NCI-H345 (cell line): ENCODE data around the gene NPIPB13.
"Not testable (repeated sequence)": the region's sequence is repeated elsewhere in the genome, so short reads cannot be mapped to it uniquely, and the experiment has no call there.

Experiments
- DNase-seq: peaks from one replicate; lab custom pipeline; 2025; lab: John Stamatoyannopoulos, UW

Gene NPIPB13

DNA sequence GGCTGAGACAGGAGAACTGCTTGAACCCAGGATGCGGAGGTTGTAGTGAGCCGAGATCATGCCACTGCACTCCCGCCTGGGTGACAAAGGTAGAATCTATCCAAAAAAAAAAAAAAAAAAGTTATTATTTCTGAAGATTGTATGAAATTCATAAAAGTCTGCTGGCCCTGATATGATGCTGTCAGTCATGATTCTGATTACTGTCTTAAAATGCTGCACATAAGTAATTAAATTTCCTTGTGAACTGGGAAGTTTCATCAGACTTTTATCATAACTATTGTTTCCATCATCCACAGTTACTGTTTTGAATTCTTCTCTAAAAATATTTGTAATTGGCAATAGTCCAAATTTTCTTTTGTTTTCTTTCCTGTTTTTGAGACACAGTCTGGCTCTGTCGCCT lies at the start of gene NPIPB13:
Gene NPIPB13 (minus strand): TSS at position 101 of the 400 bp plus-strand sequence. CDS start 2,906 bp downstream, outside the sequence.
- DNase-seq, result not testable (repeated sequence)

DNA sequence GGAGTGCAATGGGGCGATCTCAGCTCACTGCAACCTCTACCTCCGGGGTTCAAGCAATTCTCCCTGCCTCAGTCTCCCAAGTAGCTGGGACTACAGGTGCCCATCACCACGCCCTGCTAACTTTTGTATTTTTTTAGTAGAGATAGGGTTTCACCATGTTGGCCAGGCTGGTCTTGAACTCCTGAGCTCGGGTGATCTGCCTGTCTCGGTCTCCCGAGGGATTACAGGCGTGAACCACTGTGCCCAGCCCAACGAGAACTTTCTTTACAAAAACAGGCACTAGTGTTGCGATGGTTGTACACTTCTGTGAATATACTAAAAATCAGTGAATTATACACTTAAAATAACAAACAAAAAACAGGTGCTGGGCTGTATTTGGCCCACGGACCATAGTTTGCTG lies 34.1 kb upstream of the NPIPB13 start:
- not testable (repeated sequence) for DNase-seq

DNA sequence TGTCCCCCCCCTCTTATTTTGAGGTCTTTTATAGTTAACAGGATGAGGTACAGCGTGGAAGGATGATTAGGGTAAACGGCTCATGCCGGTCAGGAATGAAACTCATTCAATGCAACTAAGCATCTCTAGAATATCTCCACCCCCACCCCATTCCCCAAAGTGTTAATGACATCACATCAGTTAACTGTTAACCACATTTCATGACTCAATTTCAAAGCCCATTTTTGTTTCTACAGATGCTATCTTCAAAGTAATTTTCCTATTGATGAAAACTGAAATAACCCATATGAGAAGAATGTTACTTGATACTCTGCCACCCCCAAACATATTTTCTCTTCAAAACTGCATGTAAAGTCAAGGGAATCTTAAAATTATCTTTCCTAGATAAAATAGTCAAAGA lies 30.2 kb upstream of the NPIPB13 start:
- not testable (repeated sequence) for DNase-seq

DNA sequence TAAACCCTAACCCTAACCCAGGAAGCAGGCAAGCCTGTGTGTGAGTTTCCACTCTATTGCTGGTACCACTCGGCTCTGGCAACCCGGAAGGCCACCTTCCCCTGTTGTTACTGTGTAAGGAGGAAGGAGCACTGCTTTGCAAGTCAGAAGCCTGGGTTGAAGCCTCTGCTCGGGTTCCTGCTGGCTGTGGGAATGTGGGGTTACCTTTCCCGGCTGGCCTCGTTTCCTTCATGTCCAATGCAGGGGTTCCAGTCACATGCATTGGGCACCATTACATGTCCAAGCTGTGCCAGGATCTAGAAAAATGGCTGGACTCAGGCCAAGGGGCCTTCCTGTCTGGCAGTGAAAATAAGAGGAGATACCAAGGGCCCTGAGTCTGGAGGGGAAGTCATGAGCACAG lies 31.2 kb downstream of the NPIPB13 start:
- DNase-seq, result not testable (repeated sequence)

DNA sequence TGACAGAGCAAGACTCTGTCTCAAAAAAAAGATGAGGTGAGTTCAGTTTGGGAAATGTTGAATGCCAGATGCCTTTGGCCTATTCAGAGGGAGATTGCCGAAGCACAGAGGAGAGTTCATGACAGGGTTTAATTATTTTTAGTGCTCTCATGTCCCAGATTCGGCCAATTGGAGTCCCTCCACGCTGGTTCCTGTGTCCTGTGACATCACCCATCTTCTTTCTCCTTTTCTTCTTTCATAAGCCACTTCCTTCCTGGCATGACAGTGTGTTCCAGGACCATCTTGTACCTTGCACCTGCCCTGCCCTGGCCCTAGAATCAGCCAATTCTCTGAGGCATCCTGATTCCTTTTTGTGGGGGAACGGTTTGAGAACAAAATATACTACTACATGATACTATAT lies 36.9 kb downstream of the NPIPB13 start:
- not testable (repeated sequence) for DNase-seq

DNA sequence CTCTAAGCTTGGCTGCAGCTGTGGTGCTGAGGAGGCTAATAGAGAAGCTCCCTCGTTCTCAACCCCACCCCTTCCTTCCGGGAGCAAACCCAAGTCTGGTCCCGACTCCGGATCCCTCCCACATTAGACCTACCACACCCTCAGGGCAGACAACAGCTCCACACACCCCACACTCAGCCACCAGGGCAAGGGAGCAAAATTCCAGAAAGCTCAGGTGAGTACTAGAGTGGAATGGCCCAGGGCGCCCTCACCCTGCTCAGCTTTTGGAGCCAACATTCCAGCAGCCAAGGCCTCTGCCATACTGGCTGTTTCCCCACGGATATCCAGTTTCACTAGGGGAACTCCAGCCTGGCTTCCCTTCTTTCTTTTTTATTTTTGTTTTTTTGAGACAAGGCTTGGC lies 39.2 kb downstream of the NPIPB13 start:
- DNase-seq, result not testable (repeated sequence)

DNA sequence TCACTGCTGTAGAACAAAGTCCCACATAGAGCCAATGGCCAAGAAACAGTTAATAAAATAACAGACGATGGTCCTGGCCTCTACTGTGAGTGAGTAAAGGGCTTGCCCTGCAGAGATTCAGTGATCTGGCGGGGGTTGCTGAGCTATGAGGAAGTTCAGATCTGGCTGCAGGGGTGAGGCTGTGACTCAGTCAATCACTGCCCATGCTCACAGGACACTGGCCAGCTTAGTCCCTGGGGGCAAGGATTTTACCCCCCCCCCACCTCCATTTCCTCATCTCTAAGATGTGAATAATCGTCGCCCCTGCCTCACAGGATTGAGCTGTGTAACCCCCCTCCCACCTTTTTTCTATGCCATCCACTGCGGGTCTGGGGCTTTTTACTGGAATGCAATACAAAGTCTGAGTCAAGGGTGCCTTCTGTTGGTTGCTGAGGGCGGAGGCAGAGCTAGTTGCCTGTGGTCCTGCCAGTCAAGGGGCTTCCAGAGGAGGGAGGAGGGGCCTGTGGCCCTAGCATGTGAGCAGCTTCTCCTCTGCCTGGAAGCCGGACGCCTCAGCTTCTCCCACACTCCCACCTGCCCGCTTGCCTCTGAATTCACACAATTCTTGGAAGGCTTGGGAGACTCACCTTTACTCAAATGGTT lies 41.1 kb downstream of the NPIPB13 start:
- DNase-seq, result not testable (repeated sequence)

DNA sequence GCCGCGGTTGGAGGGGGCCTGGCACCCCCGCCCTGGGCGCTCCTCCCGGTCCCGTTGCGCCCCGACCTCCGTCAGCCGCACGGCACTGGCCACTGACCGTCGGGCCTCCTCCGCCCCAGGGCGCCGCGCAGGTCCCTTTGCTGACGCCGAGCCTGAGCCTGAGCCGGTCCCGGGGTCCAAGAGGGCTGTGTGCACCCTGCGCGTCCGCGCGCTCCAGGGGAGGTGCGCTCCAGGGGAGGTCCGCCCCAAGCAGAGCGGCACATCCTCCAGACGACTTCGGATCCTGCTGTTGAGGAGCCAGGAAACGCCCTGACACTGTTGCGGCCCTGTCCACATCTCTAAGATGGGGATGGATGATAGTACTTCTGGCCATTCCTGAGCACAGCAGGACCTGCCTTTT lies 42.0 kb downstream of the NPIPB13 start:
- not testable (repeated sequence) for DNase-seq

DNA sequence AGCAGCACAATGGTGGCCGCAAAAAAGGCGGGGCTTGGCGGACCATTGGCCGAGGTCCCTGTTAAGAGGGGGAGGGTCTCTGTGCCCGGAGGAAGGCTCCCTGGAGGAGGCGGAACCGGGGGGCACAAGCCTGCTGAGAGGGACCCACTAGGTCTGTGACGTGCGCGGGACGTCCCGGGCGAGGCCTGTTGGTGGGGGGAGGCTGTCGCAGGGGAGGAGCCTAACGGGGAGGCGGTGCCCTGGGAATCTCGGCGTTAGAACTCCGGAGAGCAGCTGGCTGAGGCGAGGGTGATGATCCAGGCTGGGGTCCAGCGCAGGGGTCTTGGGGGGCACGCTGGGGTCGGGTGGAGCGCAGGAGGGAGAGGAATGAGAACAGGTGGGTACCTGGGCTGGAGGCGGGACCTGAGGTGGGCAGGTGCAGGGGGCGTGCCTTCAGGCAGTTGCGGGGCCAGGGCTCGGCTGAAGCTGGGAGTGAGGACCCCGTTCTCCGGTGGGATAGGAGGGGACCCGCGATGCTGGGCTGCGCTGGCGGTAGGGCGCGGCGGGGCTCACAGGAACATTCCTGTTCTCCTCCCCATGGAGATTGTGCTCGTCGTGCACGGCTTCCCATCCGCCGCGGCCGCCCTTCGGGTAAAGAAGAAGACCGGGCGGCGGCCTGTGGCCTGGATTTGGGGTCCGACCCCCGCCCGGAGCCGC lies 42.6 kb downstream of the NPIPB13 start:
- not testable (repeated sequence) for DNase-seq

DNA sequence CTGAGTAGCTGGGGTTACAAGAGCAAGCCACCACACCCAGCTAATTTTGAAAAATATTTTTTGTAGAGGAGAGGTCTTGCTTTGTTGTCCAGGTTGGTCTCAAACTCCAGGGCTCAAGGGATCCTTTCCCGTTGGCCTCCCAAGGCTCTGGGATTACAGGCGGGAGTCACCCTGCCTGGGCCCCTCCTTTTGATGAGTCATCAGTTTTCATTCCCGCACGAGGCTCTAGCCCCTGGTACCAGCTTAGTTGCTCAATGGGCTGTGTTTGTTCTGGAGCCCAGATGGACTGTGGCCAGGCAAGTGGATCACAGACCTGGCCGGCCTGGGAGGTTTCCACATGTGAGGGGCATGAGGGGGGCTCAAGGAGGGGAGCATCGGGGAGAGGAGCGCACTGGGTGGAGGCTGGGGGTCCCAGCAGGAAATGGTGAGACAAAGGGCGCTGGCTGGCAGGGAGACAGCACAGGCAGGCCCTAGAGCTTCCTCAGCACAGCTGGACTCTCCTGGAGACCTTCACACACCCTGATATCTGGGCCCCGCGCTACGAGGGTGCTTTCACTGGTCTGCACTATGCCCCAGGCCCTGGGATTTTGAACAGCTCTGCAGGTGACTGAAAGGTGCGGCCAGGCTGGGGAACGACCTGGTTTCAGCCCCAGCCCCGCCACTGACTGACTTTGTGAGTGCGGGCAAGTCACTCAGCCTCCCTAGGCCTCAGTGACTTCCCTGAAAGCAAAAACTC lies 48.5 kb downstream of the NPIPB13 start:
- not testable (repeated sequence) for DNase-seq

DNA sequence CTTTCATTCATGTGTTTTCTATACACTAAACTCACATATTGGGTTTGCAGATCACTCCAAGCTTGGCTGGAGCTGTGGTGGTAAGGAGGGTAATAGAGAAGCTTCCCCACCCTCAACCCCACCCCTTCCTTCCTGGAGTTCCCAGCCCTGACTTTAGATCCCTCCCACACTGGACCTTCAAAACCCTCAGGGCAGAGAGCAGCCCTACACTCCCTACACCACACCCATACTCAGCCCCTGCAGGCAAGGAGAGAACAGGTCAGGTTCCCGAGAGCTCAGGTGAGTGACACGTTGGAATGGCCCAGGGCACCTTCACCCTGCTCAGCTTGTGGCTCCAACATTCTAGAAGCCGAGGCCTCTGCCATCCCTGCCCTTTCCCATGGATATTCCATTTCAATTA lies 49.2 kb downstream of the NPIPB13 start, which contains the start of gene SULT1A3:
Gene SULT1A3 (plus strand): TSS at position 207 of the 400 bp plus-strand sequence. CDS start 1,474 bp downstream, outside the sequence.
- DNase-seq, result not testable (repeated sequence)
